Measurements from ENCODE around the gene KAZN.
"Not testable (repeated sequence)": the region's sequence is repeated elsewhere in the genome, so short reads cannot be mapped to it uniquely, and the experiment has no call there.

KAZN gene

GRCh38 chr1:14598498-14599182, at the start of gene KAZN:
TSS of gene KAZN (plus strand) at chr1:14598685.
- DNase-seq (ENCODE audit: low read depth), result no peak

DNA sequence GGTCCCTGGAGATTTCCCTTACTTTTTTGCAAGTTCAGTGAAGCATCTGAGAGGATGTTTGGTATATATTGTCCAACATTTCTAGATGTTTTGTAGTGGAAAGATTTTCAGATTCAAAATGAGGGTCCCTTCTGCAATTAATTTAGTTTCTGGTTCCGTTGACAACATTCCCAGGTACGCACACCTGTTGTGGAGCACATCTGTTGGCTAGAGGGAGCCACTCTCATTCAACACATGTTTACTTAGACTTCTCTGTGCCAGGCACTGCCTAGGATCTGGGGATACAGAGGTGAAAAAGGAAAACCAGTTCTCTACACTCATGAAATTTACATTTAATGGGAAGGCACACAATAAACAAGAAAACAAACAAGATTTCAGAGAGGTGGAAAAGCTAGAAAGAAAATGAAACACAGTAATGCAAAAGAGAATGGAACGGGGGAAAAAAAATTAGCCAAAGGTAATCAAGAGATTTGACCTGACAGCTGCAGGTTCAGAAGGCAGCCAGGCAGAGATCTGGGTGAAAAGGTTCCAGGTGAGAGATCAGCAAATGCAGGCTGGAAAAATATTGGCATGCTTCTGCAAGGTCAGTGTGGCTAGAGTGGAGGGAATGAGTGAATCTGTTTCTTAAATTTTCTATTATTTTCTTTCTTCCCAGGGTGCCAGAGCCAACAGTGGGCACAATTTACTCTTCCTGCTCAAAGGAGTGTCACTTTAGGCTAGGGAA, 48.4 kb upstream of the KAZN start:
- no peak for DNase-seq (ENCODE audit: low read depth)

GRCh38 chr1:14551386-14551785, 47.1 kb upstream of the KAZN start:
- DNase-seq (ENCODE audit: low read depth), result no peak

- DNase-seq (ENCODE audit: low read depth), result no peak
Observed at GRCh38 chr1:14552246-14552965, 46.1 kb upstream of the KAZN start.

DNA sequence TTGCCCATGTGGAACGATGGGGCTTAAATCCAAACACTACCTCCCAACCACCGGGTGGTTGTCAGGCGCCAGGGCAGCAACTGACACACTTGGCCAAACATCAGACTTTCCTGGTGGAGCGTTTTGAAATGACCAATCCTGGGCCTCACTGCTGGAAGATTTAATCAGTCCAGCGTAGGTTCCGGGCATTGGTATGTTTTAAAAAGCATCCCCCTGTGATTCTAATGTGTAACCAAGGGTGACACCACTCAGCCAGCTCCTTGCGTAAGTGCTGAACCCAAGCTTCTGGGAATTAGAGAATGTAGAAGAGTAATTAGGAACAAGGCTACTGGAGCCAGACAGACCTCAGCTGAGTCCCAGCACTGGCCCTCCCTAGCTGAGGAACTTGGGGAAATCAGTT, 44.8 kb upstream of the KAZN start:
- DNase-seq (ENCODE audit: low read depth), result no peak

- no peak for DNase-seq (ENCODE audit: low read depth)
Observed at GRCh38 chr1:14555091-14555490, 43.4 kb upstream of the KAZN start.

GRCh38 chr1:14561014-14561693, 37.3 kb upstream of the KAZN start:
- DNase-seq (ENCODE audit: low read depth), result no peak

DNA sequence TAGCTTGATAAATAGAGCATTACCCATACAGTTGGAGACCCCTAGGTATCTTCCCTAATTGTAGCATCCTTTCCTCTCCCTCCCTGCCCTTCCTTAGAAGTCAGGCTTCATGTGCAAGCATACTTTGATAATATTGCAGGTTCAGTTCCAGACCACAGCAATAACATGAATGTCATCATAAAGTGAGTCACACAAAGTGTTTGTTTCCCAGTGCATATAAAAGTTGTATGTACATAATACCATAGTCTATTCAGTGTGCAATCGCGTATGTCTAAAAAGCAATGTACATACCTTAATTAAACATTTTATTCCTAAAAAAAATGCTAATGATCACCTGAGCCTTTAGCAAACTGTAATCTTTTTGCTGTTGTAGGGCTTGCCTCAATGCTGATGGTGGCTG, 33.4 kb upstream of the KAZN start:
- DNase-seq (ENCODE audit: low read depth), result no peak

DNA sequence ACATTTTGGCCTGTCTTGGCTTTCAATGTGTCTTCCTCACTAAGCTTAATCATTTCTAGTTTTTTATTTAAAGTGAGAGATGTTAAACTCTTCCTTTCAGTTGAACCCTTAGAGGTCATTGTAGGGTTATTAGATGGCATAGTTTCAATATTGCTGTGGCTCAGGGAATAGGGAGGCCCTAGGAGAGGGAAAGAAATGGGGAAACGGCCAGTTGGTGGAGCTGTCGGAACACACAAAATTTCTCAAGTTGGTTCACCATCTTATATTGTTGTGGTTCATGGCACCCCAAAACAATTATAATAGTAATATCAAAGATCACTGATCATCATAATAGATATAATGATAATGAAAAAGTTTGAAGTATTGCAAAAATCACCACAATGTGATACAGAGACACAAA, 31.4 kb upstream of the KAZN start:
- no peak for DNase-seq (ENCODE audit: low read depth)

- no peak for DNase-seq (ENCODE audit: low read depth)
Observed at GRCh38 chr1:14567903-14568302, 30.6 kb upstream of the KAZN start.

GRCh38 chr1:14568716-14569355, 29.6 kb upstream of the KAZN start:
- DNase-seq (ENCODE audit: low read depth), result no peak

DNA sequence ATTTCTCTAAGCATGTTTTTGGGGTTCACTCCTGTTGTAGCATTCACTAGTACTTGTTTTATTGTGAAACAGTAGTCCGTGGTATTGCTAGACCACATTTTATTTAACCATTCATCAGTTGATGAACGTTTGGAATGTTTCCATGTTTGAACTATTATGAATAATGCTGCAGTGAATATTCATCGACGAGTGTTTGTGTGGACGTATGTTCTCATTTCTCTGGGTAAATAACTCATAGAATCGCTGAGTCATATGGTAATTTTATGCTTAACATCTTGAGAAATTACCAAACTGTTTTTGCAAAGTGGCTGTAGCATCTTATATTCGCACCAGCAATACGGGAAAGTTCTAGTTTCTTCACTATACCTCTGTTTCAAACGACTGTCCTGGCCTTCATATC, 28.0 kb upstream of the KAZN start:
- DNase-seq (ENCODE audit: low read depth), result no peak

DNA sequence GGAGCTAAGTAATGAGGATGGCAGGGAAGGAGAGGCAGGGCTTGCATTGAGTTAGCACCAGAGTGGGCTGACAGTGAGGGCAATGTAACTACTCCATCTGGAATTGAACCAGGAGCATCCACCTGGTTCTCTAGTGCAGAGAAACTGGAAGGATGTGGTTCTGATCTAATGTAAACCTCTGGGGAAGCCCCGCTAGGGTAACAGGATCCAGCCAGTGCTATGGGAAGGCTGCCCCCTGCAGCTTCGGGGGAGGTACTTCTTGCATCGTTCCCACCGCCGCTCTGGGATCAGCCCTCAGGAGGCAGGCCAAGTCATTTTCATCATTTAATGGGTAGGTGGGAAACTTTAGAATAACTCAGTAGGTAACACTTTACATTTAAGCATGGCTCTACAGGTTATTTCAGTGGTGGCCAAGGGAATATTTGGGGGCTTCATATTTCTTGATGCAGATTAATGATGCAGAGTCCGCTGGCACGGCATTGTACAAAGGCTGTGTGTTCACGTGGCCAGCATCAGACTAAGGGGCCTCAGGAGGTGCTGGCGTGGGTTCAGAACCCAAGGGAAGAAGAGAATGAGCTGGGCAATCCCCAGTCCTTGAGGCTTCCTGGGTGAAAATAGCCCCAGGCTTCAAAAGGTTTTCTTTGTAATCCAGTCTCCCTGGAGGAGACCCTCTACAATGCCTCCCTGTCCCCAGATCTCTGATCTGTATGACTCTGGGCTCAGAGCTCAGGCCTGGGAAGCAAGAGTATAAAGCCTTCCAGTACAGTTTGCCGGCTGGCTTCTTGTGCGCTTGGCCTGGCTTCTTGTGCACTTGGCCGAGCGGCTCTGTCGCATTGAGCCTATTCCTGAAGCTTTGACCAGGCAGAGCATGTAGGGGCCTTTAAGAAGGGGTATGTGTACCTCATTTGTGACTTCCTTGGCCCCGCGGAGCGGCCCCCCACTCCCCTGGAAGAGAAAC, 26.4 kb upstream of the KAZN start:
- no peak for DNase-seq (ENCODE audit: low read depth)

DNA sequence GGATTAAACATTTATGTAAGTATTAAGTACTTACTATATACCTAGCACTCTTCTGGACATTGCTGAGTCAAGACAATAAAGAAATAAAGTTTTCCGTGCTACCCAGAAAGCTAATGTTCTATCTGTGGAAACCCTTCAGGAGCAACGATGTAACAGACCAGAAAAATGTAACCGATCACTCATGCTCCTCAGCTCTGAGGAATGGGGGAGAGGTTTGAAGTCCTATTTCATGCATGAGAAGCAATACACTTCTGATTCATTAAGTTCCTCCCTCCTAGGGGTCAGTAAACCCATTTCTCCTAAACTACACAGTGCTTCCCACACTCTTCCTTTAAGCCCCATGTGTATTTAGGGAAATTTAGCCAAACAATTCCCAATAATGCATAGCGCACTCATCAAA, 25.6 kb upstream of the KAZN start:
- DNase-seq (ENCODE audit: low read depth), result no peak

DNA sequence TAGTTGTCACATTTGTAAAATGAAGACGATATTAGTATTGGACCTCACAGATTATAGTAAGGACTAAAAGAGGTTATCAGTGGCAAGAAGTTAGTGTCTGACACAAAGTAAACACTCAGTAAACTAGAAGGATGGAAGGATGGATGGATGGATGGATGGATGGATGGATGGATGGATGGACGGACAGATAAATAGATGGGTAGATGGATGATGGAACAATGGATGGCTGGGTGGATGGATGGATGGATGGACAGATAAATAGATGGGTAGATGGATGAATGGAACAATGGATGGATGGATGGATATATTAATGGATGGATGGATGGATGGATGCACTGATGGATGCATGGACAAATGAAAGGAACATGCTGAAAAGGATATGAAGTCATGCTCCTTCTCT, 22.3 kb upstream of the KAZN start:
- DNase-seq (ENCODE audit: low read depth), result no peak

GRCh38 chr1:14577261-14577660, 21.2 kb upstream of the KAZN start:
- DNase-seq (ENCODE audit: low read depth), result no peak

DNA sequence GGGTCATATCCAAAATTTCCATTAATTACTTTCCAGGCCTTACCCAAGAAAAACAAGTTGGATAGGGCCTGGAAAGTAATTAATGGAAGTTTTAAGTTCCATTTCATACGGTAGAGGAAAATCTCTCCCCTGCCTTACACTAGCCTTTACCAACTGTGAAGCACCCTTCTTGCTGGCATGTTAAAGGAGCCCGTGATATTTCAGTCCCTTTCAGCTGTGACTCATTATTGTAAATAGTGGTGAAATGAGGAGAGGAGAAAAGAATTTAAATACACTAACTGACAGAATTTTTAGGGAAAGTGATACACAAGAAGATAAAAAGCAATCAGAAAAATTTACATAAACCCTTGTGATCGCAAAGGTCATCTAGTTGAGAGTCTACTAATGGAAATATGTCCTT, 20.3 kb upstream of the KAZN start:
- DNase-seq (ENCODE audit: low read depth), result no peak

DNA sequence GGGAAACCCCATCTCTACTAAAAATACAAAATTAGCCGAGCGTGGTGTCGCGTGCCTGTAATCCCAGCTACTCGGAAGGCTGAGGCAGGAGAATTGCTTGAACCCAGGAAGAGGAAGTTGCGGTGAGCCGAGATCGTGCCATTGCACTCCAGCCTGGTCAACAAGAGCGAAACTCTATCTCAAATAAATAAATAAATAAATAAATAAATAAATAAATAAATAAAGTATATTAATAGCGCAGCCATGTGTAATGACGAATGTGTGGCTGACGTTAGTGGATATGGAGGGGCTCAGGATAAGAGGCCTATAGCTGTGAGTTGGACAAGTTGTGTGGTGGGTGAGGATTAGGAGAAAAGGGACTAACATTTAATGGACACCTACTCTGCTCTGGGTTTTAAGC, 18.2 kb upstream of the KAZN start:
- not testable (repeated sequence) for DNase-seq (ENCODE audit: low read depth)

- no peak for DNase-seq (ENCODE audit: low read depth)
Observed at GRCh38 chr1:14580986-14581385, 17.5 kb upstream of the KAZN start.

- DNase-seq (ENCODE audit: low read depth), result no peak
Observed at GRCh38 chr1:14583788-14584187, 14.7 kb upstream of the KAZN start.

- DNase-seq (ENCODE audit: low read depth), result no peak
Observed at GRCh38 chr1:14585728-14586127, 12.8 kb upstream of the KAZN start.
